ENCODE results near the gene JMJD1C. TPM values are rescaled to one million over a fixed set of nuclear protein-coding genes. Genes with fewer than 3 reads are reported as not detected.

The JMJD1C gene
- total RNA-seq, 2 experiments from 2014 or later = 99.2 to 118 TPM

DNA sequence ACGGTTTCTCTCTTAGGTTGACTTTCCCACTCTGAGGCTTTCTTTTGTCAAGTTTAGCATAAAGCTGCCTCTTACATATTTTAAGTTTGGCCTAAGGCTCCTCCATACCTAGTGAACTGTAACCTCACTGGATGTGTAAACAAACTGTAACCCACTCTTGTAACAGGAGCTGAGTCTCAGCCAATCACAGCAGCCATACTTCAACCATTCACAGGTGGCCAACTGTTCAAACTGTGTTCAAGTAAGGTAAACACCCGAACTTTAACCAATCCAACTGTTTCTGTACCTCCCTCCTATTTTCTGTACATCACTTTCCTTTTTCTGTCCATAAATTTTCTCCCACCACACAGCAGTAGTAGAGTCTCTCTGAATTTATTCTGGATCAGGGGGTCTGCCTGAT lies 340.3 kb downstream of the JMJD1C start:
- H4K20me1 ChIP-seq (ENCODE audit: insufficient read depth, low read length) = no peaks in the 10 kb centered on the region
- peak; percentile 17 for DNase-seq (ENCODE audit: low spot score)
- peak overlapping the region; percentile 65; the same call in 1 of the 2 replicates for H2AFZ ChIP-seq (ENCODE audit: low read length)
- no peaks in the 10 kb centered on the region for H3K36me3 ChIP-seq (ENCODE audit: insufficient read depth, low read length)
- H3K9me2 ChIP-seq (ENCODE audit: insufficient read depth, low read length) = no peaks in the 10 kb centered on the region
- no TSS peak for BruUV-seq (replicated peaks)
- intact Hi-C loops (cut with micrococcal nuclease; ENCODE audit: unreplicated experiment) = no loop called here
- TF ChIP-seq, protein P1, sequence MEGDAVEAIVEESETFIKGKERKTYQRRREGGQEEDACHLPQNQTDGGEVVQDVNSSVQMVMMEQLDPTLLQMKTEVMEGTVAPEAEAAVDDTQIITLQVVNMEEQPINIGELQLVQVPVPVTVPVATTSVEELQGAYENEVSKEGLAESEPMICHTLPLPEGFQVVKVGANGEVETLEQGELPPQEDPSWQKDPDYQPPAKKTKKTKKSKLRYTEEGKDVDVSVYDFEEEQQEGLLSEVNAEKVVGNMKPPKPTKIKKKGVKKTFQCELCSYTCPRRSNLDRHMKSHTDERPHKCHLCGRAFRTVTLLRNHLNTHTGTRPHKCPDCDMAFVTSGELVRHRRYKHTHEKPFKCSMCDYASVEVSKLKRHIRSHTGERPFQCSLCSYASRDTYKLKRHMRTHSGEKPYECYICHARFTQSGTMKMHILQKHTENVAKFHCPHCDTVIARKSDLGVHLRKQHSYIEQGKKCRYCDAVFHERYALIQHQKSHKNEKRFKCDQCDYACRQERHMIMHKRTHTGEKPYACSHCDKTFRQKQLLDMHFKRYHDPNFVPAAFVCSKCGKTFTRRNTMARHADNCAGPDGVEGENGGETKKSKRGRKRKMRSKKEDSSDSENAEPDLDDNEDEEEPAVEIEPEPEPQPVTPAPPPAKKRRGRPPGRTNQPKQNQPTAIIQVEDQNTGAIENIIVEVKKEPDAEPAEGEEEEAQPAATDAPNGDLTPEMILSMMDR (conservative IDR thresholded peaks at IDR 0.05; ENCODE audit: low read length) = no peak
- TF ChIP-seq EZH2phosphoT487 (IDR thresholded peaks at IDR 0.05; ENCODE audit: borderline replicate concordance, low read depth, low read length) = no peak
- POLR2A ChIA-PET = interaction anchor here (0.7 to 1.0 kb wide), 2 partner anchors 131 to 1137 kb away, joined by 3 to 4 read pairs; no protein-coding TSS in a partner anchor
- CTCF ChIA-PET (ENCODE audit: unreplicated experiment) = no interaction called here
- no peaks in the 10 kb centered on the region for H3K79me2 ChIP-seq (ENCODE audit: insufficient read depth, low read depth, low read length)
- H3K4me3 ChIP-seq (ENCODE audit: low read depth, low read length, poor library complexity, severe bottlenecking) = no peak overlapping the region
- no peak overlapping the region for H3K4me2 ChIP-seq (ENCODE audit: low read length)
- H3K27ac ChIP-seq (ENCODE audit: low read depth, low read length, poor library complexity, severe bottlenecking) = no peak overlapping the region
- no peaks in the 10 kb centered on the region for H3K4me1 ChIP-seq (ENCODE audit: insufficient read depth, low read length, poor library complexity, severe bottlenecking)
- H3K9me3 ChIP-seq (ENCODE audit: low read length) = no peaks in the 10 kb centered on the region

DNA sequence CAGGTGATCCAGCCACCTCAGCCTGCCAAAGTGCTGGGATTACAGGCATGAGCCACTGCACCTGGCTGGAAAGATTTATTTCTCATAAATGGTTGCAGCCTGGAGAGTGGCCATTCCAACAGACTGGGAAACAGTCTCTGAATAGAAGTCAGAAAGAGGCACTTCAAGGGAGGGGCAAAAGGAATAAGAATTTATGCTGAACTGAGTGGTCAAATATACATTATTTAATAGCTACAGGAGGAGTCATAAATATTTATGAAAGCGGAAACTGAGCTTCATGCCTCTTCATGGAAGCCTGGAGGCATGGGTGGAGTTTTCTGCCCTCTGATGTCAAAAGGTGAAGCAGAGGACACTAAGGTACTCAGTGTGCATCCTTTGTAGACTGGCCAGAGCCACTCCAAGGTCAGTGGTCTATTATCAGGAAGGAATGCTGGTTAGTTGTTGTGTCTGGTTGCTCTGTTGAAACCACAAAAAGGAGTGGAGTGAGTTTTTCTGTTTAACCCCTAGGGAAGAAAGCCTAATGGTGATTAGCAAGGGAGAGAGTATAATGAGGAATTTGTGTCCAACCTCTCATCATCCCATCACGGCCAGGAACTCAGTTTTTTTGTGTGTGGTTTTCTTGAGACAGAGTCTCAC lies 341.9 kb downstream of the JMJD1C start:
- no peak overlapping the region for H3K4me2 ChIP-seq (ENCODE audit: low read length)
- H3K27ac ChIP-seq (ENCODE audit: low read depth, low read length, poor library complexity, severe bottlenecking) = no peak overlapping the region
- H3K36me3 ChIP-seq (ENCODE audit: insufficient read depth, low read length) = no peaks in the 10 kb centered on the region
- intact Hi-C loops (cut with micrococcal nuclease; ENCODE audit: unreplicated experiment) = no loop called here
- H3K4me3 ChIP-seq (ENCODE audit: low read depth, low read length, poor library complexity, severe bottlenecking) = no peak overlapping the region
- CTCF ChIA-PET (ENCODE audit: unreplicated experiment) = no interaction called here
- POLR2A ChIA-PET = interaction anchor here (0.7 to 1.0 kb wide), 2 partner anchors 9 to 12 kb away, joined by 4 to 5 read pairs; partner anchors contain the start of gene NRBF2
- no peaks in the 10 kb centered on the region for H3K9me2 ChIP-seq (ENCODE audit: insufficient read depth, low read length)
- no peaks in the 10 kb centered on the region for H3K9me3 ChIP-seq (ENCODE audit: low read length)
- H2AFZ ChIP-seq (ENCODE audit: low read length) = no peak overlapping the region
- no peaks in the 10 kb centered on the region for H3K4me1 ChIP-seq (ENCODE audit: insufficient read depth, low read length, poor library complexity, severe bottlenecking)
- TF ChIP-seq EZH2phosphoT487 (IDR thresholded peaks at IDR 0.05; ENCODE audit: borderline replicate concordance, low read depth, low read length) = no peak
- TF ChIP-seq, protein P1 (conservative IDR thresholded peaks at IDR 0.05; ENCODE audit: low read length) = no peak
- H4K20me1 ChIP-seq (ENCODE audit: insufficient read depth, low read length) = no peaks in the 10 kb centered on the region
- no peak for DNase-seq (ENCODE audit: low spot score)
- H3K79me2 ChIP-seq (ENCODE audit: insufficient read depth, low read depth, low read length) = no peaks in the 10 kb centered on the region
- no TSS peak for BruUV-seq (replicated peaks)

DNA sequence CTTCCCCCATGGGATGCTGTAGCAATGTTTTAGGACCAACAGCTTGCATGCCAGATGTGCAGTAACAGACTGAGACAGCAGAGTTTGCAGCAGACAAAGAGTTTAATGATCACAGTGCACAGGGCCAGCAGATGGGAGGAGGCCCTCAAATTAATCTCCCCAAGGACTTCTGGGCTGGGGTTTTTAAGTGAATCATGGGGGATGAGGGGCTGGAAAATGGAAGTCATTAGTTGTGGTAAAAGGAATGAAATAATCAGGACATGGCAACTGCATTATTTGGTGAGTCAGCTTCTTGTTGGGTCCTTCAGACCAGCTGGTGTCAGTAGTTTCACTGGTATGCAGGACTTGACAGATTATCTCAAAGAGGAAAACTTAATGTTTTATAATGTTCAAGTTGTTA lies 345.2 kb downstream of the JMJD1C start:
- intact Hi-C loops (cut with micrococcal nuclease; ENCODE audit: unreplicated experiment) = no loop called here
- Histone ChIP-seq H3K9me3 (ENCODE audit: low read length) (no peaks in the 10 kb centered on the region), H4K20me1 (ENCODE audit: insufficient read depth, low read length) (no peaks in the 10 kb centered on the region), H3K9me2 (ENCODE audit: insufficient read depth, low read length) (no peaks in the 10 kb centered on the region), H3K4me3 (ENCODE audit: low read depth, low read length, poor library complexity, severe bottlenecking) (no peak overlapping the region), H3K79me2 (ENCODE audit: insufficient read depth, low read depth, low read length) (no peaks in the 10 kb centered on the region), H2AFZ (ENCODE audit: low read length) (no peak overlapping the region), H3K27ac (ENCODE audit: low read depth, low read length, poor library complexity, severe bottlenecking) (no peak overlapping the region), H3K36me3 (ENCODE audit: insufficient read depth, low read length) (no peaks in the 10 kb centered on the region), H3K4me1 (ENCODE audit: insufficient read depth, low read length, poor library complexity, severe bottlenecking) (no peaks in the 10 kb centered on the region), H3K4me2 (ENCODE audit: low read length) (no peak overlapping the region)
- no peak for DNase-seq (ENCODE audit: low spot score)
- BruUV-seq (replicated peaks) = no TSS peak
- ChIA-PET POLR2A (no interaction called here), CTCF (ENCODE audit: unreplicated experiment) (no interaction called here)
- TF ChIP-seq, protein P1 (conservative IDR thresholded peaks at IDR 0.05; ENCODE audit: low read length) = no peak
- TF ChIP-seq EZH2phosphoT487 (IDR thresholded peaks at IDR 0.05; ENCODE audit: borderline replicate concordance, low read depth, low read length) = no peak
